ENCODE measurements around the gene COL24A1. TPM values are rescaled to one million over a fixed set of nuclear protein-coding genes. Genes with fewer than 3 reads are reported as not detected.

The COL24A1 gene
- total and polyA plus RNA-seq, 2 of the 13 experiments (the other 11 are each of a cell fraction or from before 2014, with no cell fraction given) = 0.04 to 0.13 TPM

DNA sequence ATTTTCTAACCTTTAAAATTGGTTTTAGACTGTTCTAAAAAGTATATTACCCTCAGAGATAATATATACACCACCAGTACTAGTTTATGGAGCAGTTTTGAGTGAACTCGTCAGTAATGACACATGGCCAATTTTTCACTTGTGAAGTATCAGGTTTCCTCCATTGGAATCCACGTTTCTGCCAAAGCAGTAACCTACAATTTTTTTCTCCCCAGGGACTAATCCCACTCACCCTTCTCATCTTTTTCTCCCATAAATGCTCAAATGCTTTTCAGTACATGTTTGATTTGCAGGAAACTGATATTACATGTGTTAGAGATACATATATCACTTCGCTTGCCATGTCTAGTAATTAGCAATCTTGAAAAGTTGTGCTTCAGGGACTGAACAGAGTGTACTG is 94.1 kb downstream of the COL24A1 start:
- Histone ChIP-seq H3K4me2 (ENCODE audit: low read depth, low read length) (no peak overlapping the region), H3K9ac (ENCODE audit: insufficient read depth, low read depth, low read length) (no peak overlapping the region), H3K4me3 (replicated peaks in 1 of 3; ENCODE audit: insufficient read depth in 1 of 3, low read depth in 2 of 3, low read length in 3 of 3) (no peak overlapping the region), H2AFZ (ENCODE audit: low read length) (no peak overlapping the region), H3K36me3 (replicated peaks in 1 of 2; ENCODE audit: control insufficient read depth in 1 of 2, insufficient read depth in 2 of 2, low read length in 2 of 2) (no peaks in the 10 kb centered on the region), H4K20me1 (ENCODE audit: insufficient read depth, low read length) (no peaks in the 10 kb centered on the region), H3K9me3 (ENCODE audit: low read length) (no peaks in the 10 kb centered on the region), H3K27ac (ENCODE audit: extremely low read length, insufficient read depth, low read length) (no peak overlapping the region), H3K27me3 (ENCODE audit: control insufficient read depth in 1 of 2, insufficient read depth in 2 of 2, low read length in 2 of 2) (no peaks in the 10 kb centered on the region), H3K79me2 (ENCODE audit: insufficient read depth, low read length) (no peaks in the 10 kb centered on the region), H3K4me1 (ENCODE audit: insufficient read depth, low read length) (no peaks in the 10 kb centered on the region)
- 6% methylated on average over 3 of the region's 3 CpGs for WGBS (ENCODE audit: low lambda C conversion rate)
- FAIRE-seq = no peak
- ChIA-PET CTCF (ENCODE audit: low intra/inter-chr PET ratio, low total read pairs) (no interaction called here), POLR2A (no interaction called here)
- intact Hi-C loops (cut with micrococcal nuclease; ENCODE audit: unreplicated experiment) = no loop called here
- TF ChIP-seq RNF2 (conservative IDR thresholded peaks at IDR 0.05; ENCODE audit: low read depth) (no peak), NR2F1 (CRISPR knock-in tag; IDR thresholded peaks at IDR 0.05) (no peak), MTA3 (CRISPR knock-in tag; IDR thresholded peaks at IDR 0.05) (no peak), NR2F2 (IDR thresholded peaks at IDR 0.05; ENCODE audit: borderline replicate concordance, low read depth) (no peak), SALL2 (CRISPR knock-in tag; IDR thresholded peaks at IDR 0.05) (no peak), ZNF136 (CRISPR knock-in tag; IDR thresholded peaks at IDR 0.05; ENCODE audit: low read depth) (no peak), ZNF644 (CRISPR knock-in tag; IDR thresholded peaks at IDR 0.05; ENCODE audit: low read depth) (no peak)
- TF ChIP-seq, protein P1, sequence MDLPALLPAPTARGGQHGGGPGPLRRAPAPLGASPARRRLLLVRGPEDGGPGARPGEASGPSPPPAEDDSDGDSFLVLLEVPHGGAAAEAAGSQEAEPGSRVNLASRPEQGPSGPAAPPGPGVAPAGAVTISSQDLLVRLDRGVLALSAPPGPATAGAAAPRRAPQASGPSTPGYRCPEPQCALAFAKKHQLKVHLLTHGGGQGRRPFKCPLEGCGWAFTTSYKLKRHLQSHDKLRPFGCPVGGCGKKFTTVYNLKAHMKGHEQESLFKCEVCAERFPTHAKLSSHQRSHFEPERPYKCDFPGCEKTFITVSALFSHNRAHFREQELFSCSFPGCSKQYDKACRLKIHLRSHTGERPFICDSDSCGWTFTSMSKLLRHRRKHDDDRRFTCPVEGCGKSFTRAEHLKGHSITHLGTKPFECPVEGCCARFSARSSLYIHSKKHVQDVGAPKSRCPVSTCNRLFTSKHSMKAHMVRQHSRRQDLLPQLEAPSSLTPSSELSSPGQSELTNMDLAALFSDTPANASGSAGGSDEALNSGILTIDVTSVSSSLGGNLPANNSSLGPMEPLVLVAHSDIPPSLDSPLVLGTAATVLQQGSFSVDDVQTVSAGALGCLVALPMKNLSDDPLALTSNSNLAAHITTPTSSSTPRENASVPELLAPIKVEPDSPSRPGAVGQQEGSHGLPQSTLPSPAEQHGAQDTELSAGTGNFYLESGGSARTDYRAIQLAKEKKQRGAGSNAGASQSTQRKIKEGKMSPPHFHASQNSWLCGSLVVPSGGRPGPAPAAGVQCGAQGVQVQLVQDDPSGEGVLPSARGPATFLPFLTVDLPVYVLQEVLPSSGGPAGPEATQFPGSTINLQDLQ (CRISPR knock-in tag; IDR thresholded peaks at IDR 0.05) = no peak
- in situ Hi-C loops (cut with HindIII; ENCODE audit: extremely low pct_ligation_motif_present, low pct_unique_long_range_greater_than_20kb) = no loop called here
- ATAC-seq = no peak
- DNase-seq (ENCODE audit: low spot score) = no peak
- BruUV-seq (replicated peaks) = no TSS peak
